Ishikawa (cell line): ENCODE data around the gene STPG4.

ENCODE experiments used
- CEBPB ChIP-seq: IDR thresholded peaks from 2 replicates; pipeline ENCODE4 v1.6.1; 2012
- CREB1 ChIP-seq: IDR thresholded peaks from 2 replicates; pipeline ENCODE4 v1.6.1; 2012; ENCODE audit warnings: low read depth
- EP300 ChIP-seq: IDR thresholded peaks from 2 replicates; pipeline ENCODE4 v1.6.1; 2012; ENCODE audit warnings: borderline replicate concordance
- FOXM1 ChIP-seq: IDR thresholded peaks from 2 replicates; pipeline ENCODE4 v1.6.1; 2012; ENCODE audit warnings: low read depth, borderline replicate concordance
- NFIC ChIP-seq: IDR thresholded peaks from 2 replicates; pipeline ENCODE4 v1.6.1; 2012
- YY1 ChIP-seq: IDR thresholded peaks from 2 replicates; pipeline ENCODE4 v1.6.1; 2012; ENCODE audit warnings: low read depth
- ZBTB7A ChIP-seq: IDR thresholded peaks from 2 replicates; pipeline ENCODE4 v1.6.1; 2012; ENCODE audit warnings: low read depth
- TF ChIP-seq, protein P1 (sequence below): IDR thresholded peaks from 2 replicates; pipeline ENCODE4 v1.6.1; 2012
- TF ChIP-seq, protein P2 (sequence below): IDR thresholded peaks from 2 replicates; pipeline ENCODE4 v1.6.1; 2012; ENCODE audit warnings: low read depth, mild to moderate bottlenecking
- TF ChIP-seq, protein P3 (sequence below): IDR thresholded peaks from 2 replicates; pipeline ENCODE4 v1.6.1; 2012

DNA sequence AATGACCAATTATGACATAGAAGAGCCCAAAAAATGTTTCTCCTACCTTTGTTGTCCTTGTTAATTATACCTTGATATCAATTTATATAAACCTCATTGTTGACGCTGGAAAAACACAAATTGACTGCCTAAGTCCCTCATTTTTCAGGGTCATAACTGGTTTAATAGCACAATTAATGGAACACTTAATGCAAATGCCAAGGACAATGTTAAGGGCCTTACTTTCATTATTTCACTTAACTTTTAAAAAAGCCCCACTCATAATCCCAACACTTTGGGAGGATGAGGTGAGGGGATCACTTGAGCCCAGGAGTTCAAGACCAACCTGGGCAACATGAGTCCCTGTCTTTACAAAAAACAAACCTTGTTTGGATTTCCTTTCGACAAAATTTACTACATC lies 3.5 kb upstream of the STPG4 start:
- TF ChIP-seq EP300 (no peak), YY1 (no peak), FOXM1 (no peak), CEBPB (no peak), CREB1 (no peak), NFIC (no peak), ZBTB7A (no peak)
- TF ChIP-seq, protein P1, sequence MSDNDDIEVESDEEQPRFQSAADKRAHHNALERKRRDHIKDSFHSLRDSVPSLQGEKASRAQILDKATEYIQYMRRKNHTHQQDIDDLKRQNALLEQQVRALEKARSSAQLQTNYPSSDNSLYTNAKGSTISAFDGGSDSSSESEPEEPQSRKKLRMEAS: no peak
- TF ChIP-seq, protein P2, sequence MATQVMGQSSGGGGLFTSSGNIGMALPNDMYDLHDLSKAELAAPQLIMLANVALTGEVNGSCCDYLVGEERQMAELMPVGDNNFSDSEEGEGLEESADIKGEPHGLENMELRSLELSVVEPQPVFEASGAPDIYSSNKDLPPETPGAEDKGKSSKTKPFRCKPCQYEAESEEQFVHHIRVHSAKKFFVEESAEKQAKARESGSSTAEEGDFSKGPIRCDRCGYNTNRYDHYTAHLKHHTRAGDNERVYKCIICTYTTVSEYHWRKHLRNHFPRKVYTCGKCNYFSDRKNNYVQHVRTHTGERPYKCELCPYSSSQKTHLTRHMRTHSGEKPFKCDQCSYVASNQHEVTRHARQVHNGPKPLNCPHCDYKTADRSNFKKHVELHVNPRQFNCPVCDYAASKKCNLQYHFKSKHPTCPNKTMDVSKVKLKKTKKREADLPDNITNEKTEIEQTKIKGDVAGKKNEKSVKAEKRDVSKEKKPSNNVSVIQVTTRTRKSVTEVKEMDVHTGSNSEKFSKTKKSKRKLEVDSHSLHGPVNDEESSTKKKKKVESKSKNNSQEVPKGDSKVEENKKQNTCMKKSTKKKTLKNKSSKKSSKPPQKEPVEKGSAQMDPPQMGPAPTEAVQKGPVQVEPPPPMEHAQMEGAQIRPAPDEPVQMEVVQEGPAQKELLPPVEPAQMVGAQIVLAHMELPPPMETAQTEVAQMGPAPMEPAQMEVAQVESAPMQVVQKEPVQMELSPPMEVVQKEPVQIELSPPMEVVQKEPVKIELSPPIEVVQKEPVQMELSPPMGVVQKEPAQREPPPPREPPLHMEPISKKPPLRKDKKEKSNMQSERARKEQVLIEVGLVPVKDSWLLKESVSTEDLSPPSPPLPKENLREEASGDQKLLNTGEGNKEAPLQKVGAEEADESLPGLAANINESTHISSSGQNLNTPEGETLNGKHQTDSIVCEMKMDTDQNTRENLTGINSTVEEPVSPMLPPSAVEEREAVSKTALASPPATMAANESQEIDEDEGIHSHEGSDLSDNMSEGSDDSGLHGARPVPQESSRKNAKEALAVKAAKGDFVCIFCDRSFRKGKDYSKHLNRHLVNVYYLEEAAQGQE: no peak
- TF ChIP-seq, protein P3, sequence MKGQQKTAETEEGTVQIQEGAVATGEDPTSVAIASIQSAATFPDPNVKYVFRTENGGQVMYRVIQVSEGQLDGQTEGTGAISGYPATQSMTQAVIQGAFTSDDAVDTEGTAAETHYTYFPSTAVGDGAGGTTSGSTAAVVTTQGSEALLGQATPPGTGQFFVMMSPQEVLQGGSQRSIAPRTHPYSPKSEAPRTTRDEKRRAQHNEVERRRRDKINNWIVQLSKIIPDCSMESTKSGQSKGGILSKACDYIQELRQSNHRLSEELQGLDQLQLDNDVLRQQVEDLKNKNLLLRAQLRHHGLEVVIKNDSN: no peak
